Measurements from ENCODE around the gene GRK3.

Gene GRK3

GRCh38 chr22:25651332-25652085, 87.0 kb downstream of the GRK3 start:
- Histone ChIP-seq H3K27ac (ENCODE audit: low read depth, low read length) (no peak overlapping the region), H3K4me3 (ENCODE audit: low read depth, low read length) (no peak overlapping the region), H2BK5ac (ENCODE audit: low read depth, low read length, poor library complexity) (no peak overlapping the region), H2BK12ac (ENCODE audit: low read length) (no peak overlapping the region), H3K4me1 (ENCODE audit: control insufficient read depth in 1 of 2, insufficient read depth in 2 of 2, low read length in 2 of 2) (no peaks in the 10 kb centered on the region), H3K79me2 (ENCODE audit: control insufficient read depth, insufficient read depth, low read length, poor library complexity) (no peaks in the 10 kb centered on the region), H2AK5ac (ENCODE audit: low read length) (no peak overlapping the region), H3K36me3 (ENCODE audit: control insufficient read depth in 1 of 2, insufficient read depth in 2 of 2, low read length in 2 of 2) (no peaks in the 10 kb centered on the region), H2BK120ac (ENCODE audit: insufficient read depth, low read length, poor library complexity) (no peak overlapping the region), H3K4ac (ENCODE audit: low read depth, low read length) (no peak overlapping the region), H4K91ac (ENCODE audit: low read depth, low read length) (no peak overlapping the region), H3K79me1 (ENCODE audit: low read length) (no peaks in the 10 kb centered on the region), H3K23ac (ENCODE audit: low read length) (no peak overlapping the region), H3K27me3 (ENCODE audit: insufficient read depth, low read length) (no peaks in the 10 kb centered on the region), H3K14ac (ENCODE audit: low read length) (no peak overlapping the region), H3K4me2 (ENCODE audit: low read length) (no peak overlapping the region), H2AFZ (ENCODE audit: insufficient read depth, low read length, poor library complexity) (no peak overlapping the region), H3K9me3 (ENCODE audit: insufficient read depth, low read depth, low read length) (no peaks in the 10 kb centered on the region), H4K12ac (ENCODE audit: low read depth, low read length) (no peak overlapping the region), H3K9ac (ENCODE audit: low read length) (no peak overlapping the region), H4K8ac (ENCODE audit: low read depth, low read length) (no peak overlapping the region), H3K18ac (ENCODE audit: low read length) (no peak overlapping the region)
- WGBS (ENCODE audit: extremely low coverage, insufficient coverage, insufficient read length), result no CpG with 5 or more reads among the region's 4 CpGs
- no peak for DNase-seq

GRCh38 chr22:25654676-25655075, 90.2 kb downstream of the GRK3 start:
- H4K91ac ChIP-seq (ENCODE audit: low read depth, low read length), result no peak overlapping the region
- H2BK5ac ChIP-seq (ENCODE audit: low read depth, low read length, poor library complexity), result no peak overlapping the region
- no peak overlapping the region for H3K18ac ChIP-seq (ENCODE audit: low read length)
- H3K14ac ChIP-seq (ENCODE audit: low read length), result no peak overlapping the region
- no peak overlapping the region for H2AFZ ChIP-seq (ENCODE audit: insufficient read depth, low read length, poor library complexity)
- no peak overlapping the region for H3K23ac ChIP-seq (ENCODE audit: low read length)
- no peaks in the 10 kb centered on the region for H3K9me3 ChIP-seq (ENCODE audit: insufficient read depth, low read depth, low read length)
- no peak overlapping the region for H2BK120ac ChIP-seq (ENCODE audit: insufficient read depth, low read length, poor library complexity)
- no peak overlapping the region for H3K4me3 ChIP-seq (ENCODE audit: low read depth, low read length)
- no peaks in the 10 kb centered on the region for H3K79me2 ChIP-seq (ENCODE audit: control insufficient read depth, insufficient read depth, low read length, poor library complexity)
- H2BK12ac ChIP-seq (ENCODE audit: low read length), result no peak overlapping the region
- H3K4ac ChIP-seq (ENCODE audit: low read depth, low read length), result no peak overlapping the region
- H3K9ac ChIP-seq (ENCODE audit: low read length), result no peak overlapping the region
- no peak for DNase-seq
- H4K8ac ChIP-seq (ENCODE audit: low read depth, low read length), result no peak overlapping the region
- H3K36me3 ChIP-seq (ENCODE audit: control insufficient read depth in 1 of 2, insufficient read depth in 2 of 2, low read length in 2 of 2), result no peaks in the 10 kb centered on the region
- no peaks in the 10 kb centered on the region for H3K27me3 ChIP-seq (ENCODE audit: insufficient read depth, low read length)
- H3K4me1 ChIP-seq (ENCODE audit: control insufficient read depth in 1 of 2, insufficient read depth in 2 of 2, low read length in 2 of 2), result no peaks in the 10 kb centered on the region
- no peak overlapping the region for H3K27ac ChIP-seq (ENCODE audit: low read depth, low read length)
- H3K4me2 ChIP-seq (ENCODE audit: low read length), result no peak overlapping the region
- H2AK5ac ChIP-seq (ENCODE audit: low read length), result no peak overlapping the region
- H3K79me1 ChIP-seq (ENCODE audit: low read length), result no peaks in the 10 kb centered on the region
- H4K12ac ChIP-seq (ENCODE audit: low read depth, low read length), result no peak overlapping the region

- H4K8ac ChIP-seq (ENCODE audit: low read depth, low read length), result no peak overlapping the region
- no peak overlapping the region for H3K4ac ChIP-seq (ENCODE audit: low read depth, low read length)
- no peak overlapping the region for H3K18ac ChIP-seq (ENCODE audit: low read length)
- H3K4me3 ChIP-seq (ENCODE audit: low read depth, low read length), result no peak overlapping the region
- no peak overlapping the region for H3K27ac ChIP-seq (ENCODE audit: low read depth, low read length)
- H2BK120ac ChIP-seq (ENCODE audit: insufficient read depth, low read length, poor library complexity), result no peak overlapping the region
- H3K9ac ChIP-seq (ENCODE audit: low read length), result no peak overlapping the region
- no peak overlapping the region for H3K23ac ChIP-seq (ENCODE audit: low read length)
- no CpG with 5 or more reads among the region's 4 CpGs for WGBS (ENCODE audit: extremely low coverage, insufficient coverage, insufficient read length)
- no peak overlapping the region for H2AK5ac ChIP-seq (ENCODE audit: low read length)
- no peak overlapping the region for H4K12ac ChIP-seq (ENCODE audit: low read depth, low read length)
- H3K9me3 ChIP-seq (ENCODE audit: insufficient read depth, low read depth, low read length), result no peaks in the 10 kb centered on the region
- H3K79me1 ChIP-seq (ENCODE audit: low read length), result no peaks in the 10 kb centered on the region
- no peak overlapping the region for H2BK5ac ChIP-seq (ENCODE audit: low read depth, low read length, poor library complexity)
- no peak for DNase-seq
- no peak overlapping the region for H2AFZ ChIP-seq (ENCODE audit: insufficient read depth, low read length, poor library complexity)
- H3K4me1 ChIP-seq (ENCODE audit: control insufficient read depth in 1 of 2, insufficient read depth in 2 of 2, low read length in 2 of 2), result no peaks in the 10 kb centered on the region
- H3K4me2 ChIP-seq (ENCODE audit: low read length), result no peak overlapping the region
- H3K79me2 ChIP-seq (ENCODE audit: control insufficient read depth, insufficient read depth, low read length, poor library complexity), result no peaks in the 10 kb centered on the region
- no peaks in the 10 kb centered on the region for H3K27me3 ChIP-seq (ENCODE audit: insufficient read depth, low read length)
- H2BK12ac ChIP-seq (ENCODE audit: low read length), result no peak overlapping the region
- H3K14ac ChIP-seq (ENCODE audit: low read length), result no peak overlapping the region
- H3K36me3 ChIP-seq (ENCODE audit: control insufficient read depth in 1 of 2, insufficient read depth in 2 of 2, low read length in 2 of 2), result no peaks in the 10 kb centered on the region
- no peak overlapping the region for H4K91ac ChIP-seq (ENCODE audit: low read depth, low read length)
Measured at GRCh38 chr22:25655371-25655935, 91.0 kb downstream of the GRK3 start.

GRCh38 chr22:25656724-25657123, 92.2 kb downstream of the GRK3 start:
- no peak overlapping the region for H2BK120ac ChIP-seq (ENCODE audit: insufficient read depth, low read length, poor library complexity)
- no peak overlapping the region for H2BK12ac ChIP-seq (ENCODE audit: low read length)
- H3K23ac ChIP-seq (ENCODE audit: low read length), result no peak overlapping the region
- H3K4me2 ChIP-seq (ENCODE audit: low read length), result no peak overlapping the region
- no peaks in the 10 kb centered on the region for H3K9me3 ChIP-seq (ENCODE audit: insufficient read depth, low read depth, low read length)
- no peaks in the 10 kb centered on the region for H3K79me1 ChIP-seq (ENCODE audit: low read length)
- no peak overlapping the region for H3K14ac ChIP-seq (ENCODE audit: low read length)
- H4K91ac ChIP-seq (ENCODE audit: low read depth, low read length), result no peak overlapping the region
- DNase-seq, result no peak
- H2BK5ac ChIP-seq (ENCODE audit: low read depth, low read length, poor library complexity), result no peak overlapping the region
- no peak overlapping the region for H2AFZ ChIP-seq (ENCODE audit: insufficient read depth, low read length, poor library complexity)
- H4K12ac ChIP-seq (ENCODE audit: low read depth, low read length), result no peak overlapping the region
- H3K9ac ChIP-seq (ENCODE audit: low read length), result no peak overlapping the region
- H3K4me3 ChIP-seq (ENCODE audit: low read depth, low read length), result no peak overlapping the region
- H3K4ac ChIP-seq (ENCODE audit: low read depth, low read length), result no peak overlapping the region
- H4K8ac ChIP-seq (ENCODE audit: low read depth, low read length), result no peak overlapping the region
- no peak overlapping the region for H3K27ac ChIP-seq (ENCODE audit: low read depth, low read length)
- H3K36me3 ChIP-seq (ENCODE audit: control insufficient read depth in 1 of 2, insufficient read depth in 2 of 2, low read length in 2 of 2), result no peaks in the 10 kb centered on the region
- no peaks in the 10 kb centered on the region for H3K79me2 ChIP-seq (ENCODE audit: control insufficient read depth, insufficient read depth, low read length, poor library complexity)
- no peak overlapping the region for H2AK5ac ChIP-seq (ENCODE audit: low read length)
- H3K4me1 ChIP-seq (ENCODE audit: control insufficient read depth in 1 of 2, insufficient read depth in 2 of 2, low read length in 2 of 2), result no peaks in the 10 kb centered on the region
- no peaks in the 10 kb centered on the region for H3K27me3 ChIP-seq (ENCODE audit: insufficient read depth, low read length)
- H3K18ac ChIP-seq (ENCODE audit: low read length), result no peak overlapping the region

All from trophoblast cell (in vitro differentiated cells and primary cell).